T-cell (primary cell): ENCODE measurements around the gene OR9Q2. TPM values are rescaled to one million over a fixed set of nuclear protein-coding genes. Genes with fewer than 3 reads are reported as not detected.

ENCODE experiments used
- ATAC-seq, 4 experiments: fragments of 200-7000 bp in 3 of 4; fragments of 150-1000 bp in 1 of 4; cut with Tn5 transposase; replicated peaks in 1 of 4; 1 replicate in 3 of 4; 2 replicates in 1 of 4; pipeline ENCODE4 v1.10.0; 2021; ENCODE audit warnings: moderate library complexity in 3 of 4, mild to moderate bottlenecking in 2 of 4, moderate number of reproducible peaks in 1 of 4
- CTCF ChIA-PET, 2 donors: fragments of 300-600 bp; sonication (Branson Sonifier 250); formaldehyde crosslinking; loops; one replicate each; lab custom pipeline; 2022; ENCODE audit warnings: antibody characterized with exemption in 2 of 2; lab: Charles Lee
- POLR2A ChIA-PET, 2 donors: fragments of 300-600 bp; sonication (Branson Sonifier 250); formaldehyde crosslinking; loops; one replicate each; lab custom pipeline; 2022; ENCODE audit warnings: antibody characterized with exemption in 2 of 2; lab: Charles Lee
- DNase-seq, 35 experiments: peaks; one replicate each; pipeline versions ENCODE4 v3.0.0 to v3.0.0-alpha.2; 2013 to 2023
- H3K27ac ChIP-seq: one replicate; pipeline ENCODE4 v1.5.1; 2013; ENCODE audit warnings: low read length
- H3K27me3 ChIP-seq, 2 experiments: replicated peaks in 1 of 2; 1 replicate in 1 of 2; 2 replicates in 1 of 2; pipeline versions ENCODE4 v1.6.1 to v1.7.0; 2013; ENCODE audit warnings: low read length in 1 of 2, mixed read lengths in 1 of 2; ENCODE audit not compliant: control insufficient read depth in 2 of 2, insufficient read depth in 2 of 2; ENCODE audit errors: extremely low read depth in 1 of 2
- H3K36me3 ChIP-seq, 2 donors: 1 replicate in 1 of 2; 2 replicates in 1 of 2; pipeline versions ENCODE4 v1.6.1 to v1.7.0; 2013; ENCODE audit warnings: low read length in 1 of 2; ENCODE audit not compliant: control insufficient read depth in 2 of 2, insufficient read depth in 1 of 2; ENCODE audit errors: extremely low read depth in 1 of 2
- H3K4me1 ChIP-seq, 2 experiments: 1 replicate in 1 of 2; 2 replicates in 1 of 2; pipeline versions ENCODE4 v1.6.1 to v1.7.0; 2013; ENCODE audit warnings: low read length in 2 of 2, mixed read lengths in 1 of 2; ENCODE audit not compliant: insufficient read depth in 2 of 2, control insufficient read depth in 1 of 2; ENCODE audit errors: extremely low read depth in 1 of 2
- H3K4me3 ChIP-seq, 2 donors: 1 replicate in 1 of 2; 2 replicates in 1 of 2; pipeline versions ENCODE4 v1.5.1 to v1.7.0; 2013; ENCODE audit warnings: mild to moderate bottlenecking in 2 of 2, low read length in 1 of 2, moderate library complexity in 1 of 2; ENCODE audit not compliant: control insufficient read depth in 1 of 2; ENCODE audit errors: extremely low read depth in 1 of 2
- H3K9me3 ChIP-seq: 2 replicates; pipeline ENCODE4 v1.7.0; 2013
- H3K27ac Mint-ChIP-seq, 2 donors: one replicate each; pipeline ENCODE4 v1.8.0; 2020 to 2021; ENCODE audit warnings: mild to moderate bottlenecking in 2 of 2, mixed read lengths in 2 of 2
- H3K27me3 Mint-ChIP-seq, 2 donors: one replicate each; pipeline ENCODE4 v1.8.0; 2021 to 2022; ENCODE audit warnings: mixed read lengths in 2 of 2
- H3K36me3 Mint-ChIP-seq: one replicate; pipeline ENCODE4 v1.8.0; 2021; ENCODE audit warnings: mixed read lengths
- H3K4me1 Mint-ChIP-seq, 3 donors: one replicate each; pipeline ENCODE4 v1.8.0; 2020 to 2022; ENCODE audit warnings: mixed read lengths in 3 of 3, mild to moderate bottlenecking in 1 of 3
- H3K4me3 Mint-ChIP-seq, 3 donors: one replicate each; pipeline ENCODE4 v1.8.0; 2020 to 2022; ENCODE audit warnings: mild to moderate bottlenecking in 3 of 3, mixed read lengths in 3 of 3, moderate library complexity in 3 of 3
- H3K9me3 Mint-ChIP-seq, 3 donors: one replicate each; pipeline ENCODE4 v1.8.0; 2020 to 2022; ENCODE audit warnings: mixed read lengths in 3 of 3
- WGBS: methylation state at CpG from one replicate; pipeline ENCODE4 v1.1.5; 2013; ENCODE audit warnings: missing lambda C conversion rate; ENCODE audit not compliant: insufficient coverage; 5-methylcytosine and 5-hydroxymethylcytosine counted together
- total RNA-seq, 35 experiments: library from RNA in 6 of 35; stranded (reverse) in 6 of 35; fragments of 120-200 nt in 1 of 35; gene quantifications; one replicate each; pipeline versions ENCODE4 v1.2.1 to v1.2.4 and lab custom pipeline; 2013 to 2026

OR9Q2 gene
- total RNA-seq, 5 donors from 2014 or later (not counting 1 experiment from before 2014, with no cell fraction given), result not detected

DNA sequence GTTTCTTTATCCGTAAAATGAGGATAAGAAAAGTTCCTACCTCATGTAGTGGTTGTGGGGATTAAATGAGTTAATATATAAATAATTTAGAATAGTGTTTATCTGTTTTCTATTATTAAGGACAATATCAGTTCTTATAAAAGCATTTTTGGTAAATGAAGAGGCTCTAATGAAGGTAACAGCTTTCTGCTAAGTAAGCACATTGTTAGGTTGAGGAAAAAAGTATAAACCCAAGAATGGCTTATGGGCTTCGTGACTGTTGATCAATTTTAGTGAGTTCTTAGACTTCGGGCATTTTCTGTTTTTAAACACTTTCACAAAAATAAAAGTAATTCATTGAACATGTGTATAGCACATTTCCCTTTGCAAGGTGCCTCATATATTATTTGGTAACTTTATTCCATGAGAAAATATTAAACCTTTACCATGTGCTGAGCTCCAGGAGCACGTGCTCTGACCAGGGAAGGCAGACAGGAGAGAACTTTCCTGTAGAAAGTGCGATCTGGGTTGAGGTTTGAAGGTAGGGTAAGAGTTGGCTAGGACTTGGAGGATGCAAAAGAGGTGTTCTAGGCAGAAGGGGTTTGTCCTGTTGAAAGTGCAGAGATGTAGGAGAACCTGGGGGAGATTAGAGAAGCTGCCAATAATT lies 11.3 kb upstream of the OR9Q2 start:
- Histone ChIP-seq H3K4me3 (no peak overlapping the region), H3K27ac (no peak overlapping the region), H3K36me3 (no peaks in the 10 kb centered on the region), H3K4me1 (no peaks in the 10 kb centered on the region), H3K27me3 (peaks cover 0 to 3% of the 10 kb centered on the region in 2 experiments), H3K9me3 (no peaks in the 10 kb centered on the region)
- ATAC-seq (no peak), DNase-seq (no peak)
- Mint-ChIP-seq H3K4me3 (no peak overlapping the region), H3K4me1 (no peaks in the 10 kb centered on the region), H3K9me3 (no peaks in the 10 kb centered on the region), H3K27ac (no peak overlapping the region), H3K27me3 (peaks cover 30 to 35% of the 10 kb centered on the region in 2 donors), H3K36me3 (no peaks in the 10 kb centered on the region)
- WGBS, result 70% methylated on average over 2 of the region's 5 CpGs
- ChIA-PET POLR2A (no interaction called here), CTCF (no interaction called here)

GRCh38 chr11:58178444-58178843 lies 10.4 kb upstream of the OR9Q2 start:
- no peaks in the 10 kb centered on the region for H3K36me3 Mint-ChIP-seq
- H3K27me3 Mint-ChIP-seq, result peaks cover 30 to 34% of the 10 kb centered on the region in 2 donors
- H3K4me3 ChIP-seq, result no peak overlapping the region
- H3K4me3 Mint-ChIP-seq, result no peak overlapping the region
- ChIA-PET POLR2A (no interaction called here), CTCF (no interaction called here)
- H3K4me1 Mint-ChIP-seq, result no peaks in the 10 kb centered on the region
- H3K9me3 Mint-ChIP-seq, result no peaks in the 10 kb centered on the region
- 83% methylated on average over 4 of the region's 6 CpGs for WGBS
- no peak overlapping the region for H3K27ac Mint-ChIP-seq
- H3K36me3 ChIP-seq, result no peaks in the 10 kb centered on the region
- DNase-seq (no peak), ATAC-seq (no peak)
- peaks cover 0 to 3% of the 10 kb centered on the region in 2 experiments for H3K27me3 ChIP-seq
- H3K4me1 ChIP-seq, result no peaks in the 10 kb centered on the region
- no peak overlapping the region for H3K27ac ChIP-seq
- H3K9me3 ChIP-seq, result no peaks in the 10 kb centered on the region

- H3K9me3 ChIP-seq, result no peaks in the 10 kb centered on the region
- ChIA-PET POLR2A (no interaction called here), CTCF (no interaction called here)
- no peak overlapping the region for H3K4me3 ChIP-seq
- H3K27ac Mint-ChIP-seq, result no peak overlapping the region
- H3K4me3 Mint-ChIP-seq, result no peak overlapping the region
- H3K27ac ChIP-seq, result no peak overlapping the region
- H3K27me3 Mint-ChIP-seq, result peaks cover 31 to 34% of the 10 kb centered on the region in 2 donors
- H3K4me1 Mint-ChIP-seq, result no peaks in the 10 kb centered on the region
- no peaks in the 10 kb centered on the region for H3K36me3 Mint-ChIP-seq
- no peaks in the 10 kb centered on the region for H3K36me3 ChIP-seq
- no peaks in the 10 kb centered on the region for H3K9me3 Mint-ChIP-seq
- DNase-seq (no peak), ATAC-seq (no peak)
- 88% methylated on average over 3 of the region's 7 CpGs for WGBS
- peaks cover 0 to 3% of the 10 kb centered on the region in 2 experiments for H3K27me3 ChIP-seq
- H3K4me1 ChIP-seq, result no peaks in the 10 kb centered on the region
Observed at GRCh38 chr11:58179648-58180047, 9.2 kb upstream of the OR9Q2 start.

- Histone ChIP-seq H3K27ac (no peak overlapping the region), H3K9me3 (no peaks in the 10 kb centered on the region), H3K4me1 (no peaks in the 10 kb centered on the region), H3K36me3 (no peaks in the 10 kb centered on the region), H3K27me3 (peaks cover 0 to 7% of the 10 kb centered on the region in 2 experiments), H3K4me3 (no peak overlapping the region)
- no peak for DNase-seq
- Mint-ChIP-seq H3K27ac (no peak overlapping the region), H3K4me1 (no peaks in the 10 kb centered on the region), H3K36me3 (no peaks in the 10 kb centered on the region), H3K9me3 (no peaks in the 10 kb centered on the region), H3K4me3 (no peak overlapping the region), H3K27me3 (peaks cover 0 to 4% of the 10 kb centered on the region in 2 donors)
- CTCF ChIA-PET, result no interaction called here
- POLR2A ChIA-PET, result no interaction called here
- WGBS, result no CpG with 5 or more reads among the region's 4 CpGs
- ATAC-seq, result no peak
Observed at GRCh38 chr11:58186938-58187337, 1.9 kb upstream of the OR9Q2 start.

DNA sequence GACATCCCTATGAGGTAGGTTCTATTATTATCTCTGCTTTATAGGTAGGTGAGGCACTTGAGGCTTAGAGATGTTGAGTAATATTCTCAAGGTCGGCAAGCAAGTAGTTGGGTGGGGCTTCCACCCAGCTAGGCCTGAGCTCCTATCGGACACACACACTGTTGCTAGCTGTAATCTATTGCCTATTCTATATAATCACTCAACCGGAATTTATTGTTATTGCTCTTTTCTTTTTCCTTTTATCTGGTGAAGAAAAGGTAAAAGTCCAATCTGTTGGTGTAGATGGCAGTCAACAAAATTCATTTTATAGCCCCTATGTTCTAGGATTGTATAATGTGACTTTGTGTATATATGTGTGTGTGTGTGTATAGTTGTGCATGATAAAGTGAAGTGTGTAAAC lies 3.4 kb downstream of the OR9Q2 start:
- Histone ChIP-seq H3K4me1 (no peaks in the 10 kb centered on the region), H3K36me3 (no peaks in the 10 kb centered on the region), H3K4me3 (no peak overlapping the region), H3K9me3 (no peaks in the 10 kb centered on the region), H3K27ac (no peak overlapping the region), H3K27me3 (peaks cover 0 to 7% of the 10 kb centered on the region in 2 experiments)
- no peak for ATAC-seq
- no peak overlapping the region for H3K4me3 Mint-ChIP-seq
- WGBS, result no CpG with 5 or more reads among the region's 3 CpGs
- H3K36me3 Mint-ChIP-seq, result no peaks in the 10 kb centered on the region
- no peak for DNase-seq
- ChIA-PET CTCF (no interaction called here), POLR2A (no interaction called here)
- peaks cover 0 to 6% (median 0%) of the 10 kb centered on the region in 3 donors for H3K9me3 Mint-ChIP-seq
- no peaks in the 10 kb centered on the region for H3K4me1 Mint-ChIP-seq
- H3K27me3 Mint-ChIP-seq, result no peaks in the 10 kb centered on the region
- no peak overlapping the region for H3K27ac Mint-ChIP-seq

DNA sequence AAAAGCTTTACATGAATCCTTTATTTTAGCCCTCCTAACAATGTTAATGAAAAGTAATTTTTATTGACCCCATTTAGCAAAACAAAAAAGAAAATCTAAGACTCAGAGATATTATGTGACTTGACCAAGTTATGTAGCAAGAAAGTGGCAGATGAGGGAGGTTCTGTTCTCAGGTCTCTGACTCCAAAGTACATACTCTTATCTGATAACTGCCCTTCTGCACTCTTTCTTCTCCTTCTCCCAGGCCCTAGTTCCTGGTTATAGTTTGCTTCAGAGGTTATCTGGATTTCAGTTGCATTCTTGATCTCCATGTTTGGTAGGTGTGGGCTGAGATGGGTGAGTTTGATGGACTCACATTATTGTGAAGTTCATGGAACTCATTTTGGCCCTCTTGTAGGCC lies 4.5 kb downstream of the OR9Q2 start:
- no peak for DNase-seq

More for the DNA sequence above, 4.5 kb downstream of the OR9Q2 start:
- no peak overlapping the region for H3K27ac Mint-ChIP-seq
- H3K4me3 ChIP-seq, result no peak overlapping the region
- no peaks in the 10 kb centered on the region for H3K9me3 ChIP-seq
- no peaks in the 10 kb centered on the region for H3K4me1 Mint-ChIP-seq
- no peaks in the 10 kb centered on the region for H3K36me3 ChIP-seq
- no peaks in the 10 kb centered on the region for H3K27me3 Mint-ChIP-seq
- POLR2A ChIA-PET, result no interaction called here
- ATAC-seq, result no peak
- peaks cover 0 to 17% (median 3%) of the 10 kb centered on the region in 3 donors for H3K9me3 Mint-ChIP-seq
- no peaks in the 10 kb centered on the region for H3K36me3 Mint-ChIP-seq
- H3K27me3 ChIP-seq, result peaks cover 0 to 7% of the 10 kb centered on the region in 2 experiments
- no peaks in the 10 kb centered on the region for H3K4me1 ChIP-seq
- no peak overlapping the region for H3K27ac ChIP-seq
- no peak overlapping the region for H3K4me3 Mint-ChIP-seq
- CTCF ChIA-PET, result no interaction called here
